ENCODE data around the gene LRCOL1.

GRCh38 chr12:132584429-132584828 lies 26.0 kb downstream of the LRCOL1 start:
- no peak for TF ChIP-seq CTCF (IDR thresholded peaks at IDR 0.05)
- TF ChIP-seq POLR2A (IDR thresholded peaks at IDR 0.05): no peak
